Measurements from ENCODE around the gene RTN4IP1.
A peak's percentile ranks its signal among the peaks of the same experiment; 100 is the strongest.

RTN4IP1 gene, protein sequence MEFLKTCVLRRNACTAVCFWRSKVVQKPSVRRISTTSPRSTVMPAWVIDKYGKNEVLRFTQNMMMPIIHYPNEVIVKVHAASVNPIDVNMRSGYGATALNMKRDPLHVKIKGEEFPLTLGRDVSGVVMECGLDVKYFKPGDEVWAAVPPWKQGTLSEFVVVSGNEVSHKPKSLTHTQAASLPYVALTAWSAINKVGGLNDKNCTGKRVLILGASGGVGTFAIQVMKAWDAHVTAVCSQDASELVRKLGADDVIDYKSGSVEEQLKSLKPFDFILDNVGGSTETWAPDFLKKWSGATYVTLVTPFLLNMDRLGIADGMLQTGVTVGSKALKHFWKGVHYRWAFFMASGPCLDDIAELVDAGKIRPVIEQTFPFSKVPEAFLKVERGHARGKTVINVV

DNA sequence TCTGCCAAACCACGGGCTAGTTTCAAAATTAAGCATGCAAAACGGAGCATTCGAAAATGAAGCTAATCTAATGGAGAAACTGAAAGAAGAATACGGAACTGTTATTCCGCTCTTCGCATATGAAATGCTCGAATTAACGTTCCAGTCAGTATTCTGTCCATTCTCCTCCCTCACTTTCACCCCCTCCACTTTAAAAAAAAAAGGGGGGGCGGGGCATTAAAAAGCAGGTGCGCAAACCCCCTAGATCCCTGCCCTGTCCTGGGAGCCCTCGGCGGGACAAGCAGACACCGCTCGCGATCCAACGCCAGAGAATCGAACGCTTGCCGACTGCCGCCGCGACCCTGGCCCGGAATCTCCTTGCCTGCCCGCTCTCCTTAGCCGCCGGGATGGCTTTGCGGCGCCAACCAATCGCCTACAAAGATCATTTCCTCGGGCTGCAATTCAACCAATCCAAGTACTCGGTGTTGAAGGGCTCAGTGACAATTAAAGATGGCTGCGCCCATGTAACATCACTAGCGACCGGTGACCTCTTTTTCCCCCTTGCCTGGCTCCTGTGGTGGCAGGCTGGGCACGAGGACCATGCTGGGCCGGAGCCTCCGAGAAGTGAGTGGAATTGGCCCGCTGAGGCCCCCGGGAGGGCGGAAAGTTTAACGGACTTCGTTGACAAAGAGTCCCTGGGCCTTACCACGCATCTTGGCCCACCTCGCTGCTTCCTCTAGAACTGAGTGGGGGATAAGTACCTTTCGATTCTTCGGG lies at the start of gene RTN4IP1, which contains the start of gene QRSL1:
RTN4IP1 (minus strand) TSS at position 396 of the 756 bp plus-strand sequence. CDS start 477 bp downstream, outside the sequence.
QRSL1 (plus strand) TSS at position 476 of the 756 bp plus-strand sequence; CDS start at position 580, 104 bp downstream.
- DNase-seq (ENCODE audit: low read depth in 2 of 2): peak; percentile 58 to 64

DNA sequence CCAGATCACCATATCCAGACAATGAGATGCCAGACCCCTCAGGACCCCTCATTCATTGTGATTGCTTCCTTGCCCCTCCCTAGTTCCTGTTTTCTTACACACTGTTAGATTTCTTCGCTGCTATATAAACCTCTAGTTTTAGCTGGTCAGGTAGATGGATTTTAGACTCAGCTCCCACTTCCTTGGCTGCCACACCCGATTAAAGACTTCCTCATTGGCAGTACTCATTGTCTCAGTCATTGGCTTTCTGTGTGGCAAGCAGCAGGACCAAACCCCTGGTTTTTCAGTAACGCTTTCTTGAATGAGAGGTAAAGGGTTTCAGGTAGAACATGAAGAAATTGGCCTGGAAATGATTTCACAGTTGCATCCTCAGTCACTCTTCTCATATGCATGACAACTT lies 48.0 kb upstream of the RTN4IP1 start:
- DNase-seq (ENCODE audit: low read depth in 2 of 2): no peak

- DNase-seq (ENCODE audit: low read depth in 2 of 2): no peak
These were observed 45.4 kb upstream of the RTN4IP1 start for GRCh38 chr6:106674541-106675229.

DNA sequence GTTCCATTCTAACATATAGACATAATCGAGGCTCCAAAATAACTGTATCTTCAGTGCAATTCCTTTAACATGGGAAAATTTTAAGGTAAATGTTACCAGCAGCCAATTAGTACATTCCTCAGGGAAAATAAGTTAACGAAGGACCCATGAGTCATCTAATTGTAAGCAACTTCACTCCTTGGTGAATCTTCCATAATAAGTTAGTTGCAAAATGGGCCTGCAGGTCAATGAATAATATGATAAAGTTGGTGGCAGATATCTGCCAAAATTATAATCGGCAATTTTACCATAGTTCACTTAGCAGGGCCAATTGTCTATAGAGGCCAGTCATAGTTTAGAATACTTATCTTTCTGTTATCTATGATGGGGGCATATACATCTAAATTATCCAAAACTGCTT lies 42.4 kb upstream of the RTN4IP1 start:
- DNase-seq (ENCODE audit: low read depth in 2 of 2): no peak

- no peak for DNase-seq (ENCODE audit: low read depth in 2 of 2)
These were observed 40.9 kb upstream of the RTN4IP1 start for GRCh38 chr6:106670236-106670635.

DNA sequence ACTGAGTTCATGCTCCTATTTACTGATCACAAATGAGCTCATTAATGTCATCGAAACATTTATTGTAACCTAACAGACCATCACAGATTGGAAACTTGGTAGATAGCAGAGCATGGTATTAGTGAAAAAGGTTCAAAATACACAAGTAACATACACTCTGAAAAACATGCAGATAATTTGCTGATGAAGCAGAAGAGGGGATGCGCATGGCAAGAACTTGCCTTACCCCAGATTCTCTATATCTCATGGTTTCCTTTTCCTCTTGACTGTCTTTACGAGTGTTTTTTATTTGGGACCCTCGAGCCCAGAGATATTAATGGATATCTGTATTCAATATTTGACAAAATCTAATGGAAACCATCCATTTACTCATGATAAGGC lies 37.7 kb upstream of the RTN4IP1 start:
- no peak for DNase-seq (ENCODE audit: low read depth in 2 of 2)

GRCh38 chr6:106666282-106667021 lies 37.2 kb upstream of the RTN4IP1 start:
- no peak for DNase-seq (ENCODE audit: low read depth in 2 of 2)

DNA sequence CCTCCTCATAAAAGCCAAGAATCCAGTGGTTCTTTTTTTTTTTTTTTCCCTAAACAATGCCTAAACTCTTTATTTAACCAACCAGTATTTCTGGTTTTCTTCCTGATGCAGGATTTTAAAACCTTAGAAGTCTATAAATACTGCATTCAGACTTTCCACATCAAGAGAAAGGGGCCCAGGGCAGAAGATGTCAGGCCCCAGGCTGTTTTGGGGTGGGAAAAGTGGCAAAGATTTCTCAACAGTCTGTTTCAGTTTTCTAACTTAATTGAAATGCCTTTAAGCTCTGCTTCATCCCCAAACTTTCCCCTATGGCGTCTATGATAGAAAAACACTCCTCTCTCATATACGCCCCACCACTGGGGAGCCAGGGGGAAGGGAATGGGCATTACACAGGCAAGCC lies 33.2 kb upstream of the RTN4IP1 start:
- DNase-seq (ENCODE audit: low read depth in 2 of 2): no peak

DNA sequence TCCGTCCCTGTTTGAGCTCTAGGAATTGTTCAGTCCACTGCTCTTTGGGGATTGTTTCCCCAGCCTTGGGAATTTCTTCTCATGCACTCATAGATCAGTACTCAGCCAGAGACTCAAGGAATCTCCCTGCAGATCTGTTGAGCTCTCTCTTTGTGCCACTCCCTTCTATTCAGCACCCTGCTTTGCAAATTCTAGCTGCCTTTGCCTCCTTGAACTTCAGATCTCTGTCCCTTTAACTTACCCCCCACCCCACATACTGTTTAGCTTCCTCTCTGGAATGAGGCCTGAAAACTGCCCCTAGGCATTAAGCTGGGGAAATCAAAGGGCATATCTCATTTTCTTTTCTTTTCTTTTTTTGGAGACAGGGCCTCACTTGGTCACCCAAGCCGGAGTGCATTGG lies 30.6 kb upstream of the RTN4IP1 start:
- no peak for DNase-seq (ENCODE audit: low read depth in 2 of 2)

GRCh38 chr6:106658469-106658868 lies 29.2 kb upstream of the RTN4IP1 start:
- no peak for DNase-seq (ENCODE audit: low read depth in 2 of 2)

DNA sequence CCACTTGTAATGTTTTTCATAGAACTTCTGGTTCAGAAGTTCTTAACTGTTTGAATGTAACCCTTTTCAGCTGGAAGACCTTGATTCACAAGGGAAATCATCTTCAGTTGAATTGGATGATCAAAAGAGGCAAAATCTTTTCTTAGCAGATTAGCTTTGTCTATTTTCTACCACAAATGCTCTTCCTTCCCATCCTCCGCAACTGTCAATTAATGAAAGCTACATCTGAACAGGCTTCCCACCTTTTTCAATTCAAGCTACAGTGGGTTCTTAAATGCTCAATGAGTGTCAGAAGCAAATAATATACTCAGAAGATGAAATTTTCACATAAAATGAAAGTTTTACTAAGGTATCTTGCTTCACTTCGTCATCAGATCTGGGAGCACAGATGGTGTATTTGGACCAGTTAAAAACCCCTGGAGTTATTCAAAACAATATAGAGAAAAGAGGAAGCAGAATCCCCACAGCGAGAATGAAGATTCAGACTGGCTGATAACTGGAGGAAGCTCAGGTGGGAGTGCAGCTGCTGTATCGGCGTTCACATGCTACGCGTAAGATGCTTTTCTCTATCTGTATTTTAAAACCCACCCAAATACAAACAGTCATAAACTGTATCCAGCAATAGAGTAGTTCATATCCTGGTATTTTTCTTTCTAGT lies 19.5 kb upstream of the RTN4IP1 start:
- no peak for DNase-seq (ENCODE audit: low read depth in 2 of 2)

- DNase-seq (ENCODE audit: low read depth in 2 of 2): no peak
These were observed 13.8 kb upstream of the RTN4IP1 start for GRCh38 chr6:106643061-106643460.

DNA sequence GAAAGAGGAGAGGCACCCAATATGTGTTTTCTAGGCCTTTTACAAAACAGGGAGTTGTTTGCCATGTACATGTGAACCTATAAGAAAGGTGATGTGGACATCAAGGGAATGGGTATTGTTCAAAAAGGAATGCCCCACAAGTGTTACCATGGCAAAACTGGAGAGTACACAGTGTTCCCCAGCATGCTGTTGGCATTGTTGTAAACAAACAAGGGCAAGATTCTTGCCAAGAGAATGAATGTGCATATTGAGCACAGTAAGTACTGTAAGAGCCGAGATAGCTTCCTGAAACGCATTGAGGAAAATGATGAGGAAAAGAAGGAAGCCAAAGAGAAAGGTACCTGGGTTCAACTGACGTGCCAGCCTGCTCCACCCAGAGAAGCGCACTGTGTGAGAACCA lies 13.2 kb upstream of the RTN4IP1 start:
- DNase-seq (ENCODE audit: low read depth in 2 of 2): no peak

- DNase-seq (ENCODE audit: low read depth in 2 of 2): no peak
These were observed 10.5 kb upstream of the RTN4IP1 start for GRCh38 chr6:106639812-106640211.

DNA sequence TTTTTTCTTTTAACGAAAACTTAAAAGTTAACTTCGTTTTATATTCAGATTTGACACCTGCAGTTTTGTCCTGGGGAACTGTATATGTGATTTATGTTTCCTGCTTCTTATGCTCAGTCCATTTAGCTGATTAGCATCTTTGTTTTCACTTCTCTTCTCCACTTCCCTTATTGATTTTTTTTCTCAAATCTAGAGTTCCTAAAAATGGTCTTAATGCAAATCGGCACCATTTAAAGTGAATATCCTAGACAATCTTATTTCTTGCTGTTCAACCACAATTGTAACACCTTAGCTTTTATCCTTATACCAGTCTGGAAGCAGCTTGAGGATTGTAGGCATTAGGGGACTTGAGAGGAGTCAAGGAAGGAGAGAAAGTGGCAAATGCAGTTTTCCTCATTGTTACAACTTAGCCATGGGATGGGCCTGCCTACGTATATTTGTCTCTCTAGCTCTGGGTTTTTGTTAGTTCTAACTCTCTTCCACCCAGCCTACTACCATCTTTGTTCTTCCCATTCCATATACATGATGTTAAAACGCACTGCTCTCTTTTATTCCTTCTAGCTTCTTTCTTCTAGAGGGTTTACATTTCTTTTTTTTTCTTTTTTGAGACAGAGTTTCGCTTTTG lies 8.5 kb upstream of the RTN4IP1 start:
- no peak for DNase-seq (ENCODE audit: low read depth in 2 of 2)

GRCh38 chr6:106637051-106637716 lies 7.9 kb upstream of the RTN4IP1 start:
- DNase-seq (ENCODE audit: low read depth in 2 of 2): no peak

DNA sequence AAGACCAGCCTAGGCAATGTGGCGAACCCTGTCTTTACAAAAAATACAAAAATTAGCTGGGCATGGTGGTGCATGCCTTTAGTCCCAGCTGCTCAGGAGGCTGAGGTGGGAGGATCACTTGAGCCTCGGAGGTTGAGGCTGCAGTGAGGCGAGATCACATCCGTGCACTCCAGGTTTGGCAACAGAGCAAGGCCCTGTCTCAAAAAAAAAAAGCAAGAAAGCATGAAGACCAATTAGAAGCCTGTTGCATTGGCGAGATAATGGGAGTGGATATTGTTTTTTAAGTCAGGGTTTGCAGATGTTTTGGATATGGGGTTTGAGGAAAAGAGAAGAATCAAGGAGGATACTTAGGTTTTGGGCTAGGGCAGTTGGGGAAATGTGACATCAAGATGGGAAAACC lies 5.3 kb upstream of the RTN4IP1 start:
- no peak for DNase-seq (ENCODE audit: low read depth in 2 of 2)

DNA sequence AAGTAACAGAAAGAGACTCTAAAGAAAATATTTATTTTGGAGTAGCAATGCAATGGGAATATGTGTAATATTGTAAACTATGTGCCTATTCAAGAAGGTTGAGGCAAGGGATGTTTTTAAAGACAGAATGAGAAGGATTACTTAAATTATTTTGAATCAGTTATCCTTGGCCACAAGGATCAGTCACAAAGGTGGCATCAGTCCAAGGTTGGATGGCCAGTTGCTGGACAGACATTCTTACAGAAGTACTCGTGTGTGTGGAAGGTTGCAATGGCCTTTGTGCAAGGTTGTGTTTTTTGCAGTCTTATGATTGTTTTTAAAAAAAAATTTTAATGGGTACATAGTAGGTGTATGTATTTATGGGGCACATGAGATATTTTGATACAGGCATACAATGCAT lies 2.0 kb upstream of the RTN4IP1 start:
- no peak for DNase-seq (ENCODE audit: low read depth in 2 of 2)

DNA sequence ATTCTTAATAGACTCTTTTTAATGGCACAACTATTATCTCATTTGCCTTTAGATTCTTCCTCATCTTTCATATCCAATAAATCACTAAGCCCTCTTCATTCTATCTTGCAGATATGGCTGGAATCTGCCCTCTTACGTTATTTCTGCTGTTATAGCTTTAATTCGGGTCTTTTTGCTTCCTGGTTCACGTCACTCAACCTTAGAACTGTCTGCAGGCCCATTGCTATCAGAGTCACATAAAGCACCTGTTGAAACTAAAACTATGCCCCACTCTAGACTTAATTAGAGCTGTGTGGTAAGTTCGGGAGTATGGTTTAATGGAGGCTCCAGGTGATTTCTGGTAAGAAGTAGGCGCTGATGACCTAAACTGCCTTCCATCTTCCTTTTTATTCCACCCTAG lies 1.1 kb upstream of the RTN4IP1 start:
- DNase-seq (ENCODE audit: low read depth in 2 of 2): no peak

DNA sequence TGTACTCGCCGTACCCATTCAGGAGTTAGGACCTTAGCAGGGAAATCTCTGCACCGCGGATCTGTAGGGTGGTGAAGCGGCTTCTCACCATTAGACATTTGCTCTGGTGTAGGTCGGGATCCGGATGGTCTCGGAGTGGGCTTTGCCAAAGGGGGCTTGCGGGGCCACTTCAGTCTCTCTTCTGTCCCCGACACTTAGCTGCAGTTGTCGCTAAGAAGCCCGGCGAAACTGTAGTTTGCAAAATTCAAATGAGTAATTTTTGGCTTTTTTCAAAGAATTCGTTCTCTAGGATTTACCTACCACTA lies 513 bp upstream of the RTN4IP1 start:
- peak in 1 of 2 donors; percentile 4 for DNase-seq (ENCODE audit: low read depth in 2 of 2)
